ENCODE data around the gene APOBEC3H. TPM values are rescaled to one million over a fixed set of nuclear protein-coding genes. Genes with fewer than 3 reads are reported as not detected.

Gene APOBEC3H
- total RNA-seq, 1 experiment from 2014 or later, result 2.5 TPM

GRCh38 chr22:39088685-39089032 lies 8.4 kb upstream of the APOBEC3H start:
- no peak overlapping the region for H3K4me3 ChIP-seq
- no peak for DNase-seq
- H3K36me3 ChIP-seq (ENCODE audit: low read depth), result no peaks in the 10 kb centered on the region
- POLR2A ChIA-PET (ENCODE audit: unreplicated experiment), result no interaction called here
- no peaks in the 10 kb centered on the region for H4K20me1 ChIP-seq (ENCODE audit: insufficient read depth)
- H3K4me2 ChIP-seq, result no peak overlapping the region
- peaks cover 60% of the 10 kb centered on the region for H3K4me1 ChIP-seq (replicated peaks; ENCODE audit: insufficient read depth)
- no peaks in the 10 kb centered on the region for H3K79me2 ChIP-seq (ENCODE audit: low read depth)
- H3K9me2 ChIP-seq (ENCODE audit: insufficient read depth), result no peaks in the 10 kb centered on the region
- TF ChIP-seq CTCF (conservative IDR thresholded peaks at IDR 0.05) (no peak), EZH2 (IDR thresholded peaks at IDR 0.05; ENCODE audit: low read depth) (no peak)
- no peaks in the 10 kb centered on the region for H3K27me3 ChIP-seq (ENCODE audit: insufficient read depth, low read depth)
- intact Hi-C loops (cut with micrococcal nuclease; ENCODE audit: unreplicated experiment), result no loop called here
- no peak overlapping the region for H2AFZ ChIP-seq
- no TSS peak for BruUV-seq (replicated peaks)
- CTCF ChIA-PET, result no interaction called here
- H3K9me3 ChIP-seq (ENCODE audit: insufficient read depth, low read depth), result no peaks in the 10 kb centered on the region
- H3F3A ChIP-seq (ENCODE audit: insufficient read depth, low read depth), result peaks cover 41% of the 10 kb centered on the region
- 0 out of 2 replicates have a peak overlapping the region, but pooled peaks have one; percentile 71 for H3K27ac ChIP-seq

- intact Hi-C loops (cut with micrococcal nuclease; ENCODE audit: unreplicated experiment), result loop anchor here (2.0 kb wide), 1 partner anchor 23 kb away; no protein-coding TSS in a partner anchor
- DNase-seq, result peak in 1 of 2 experiments; percentile 54
- Histone ChIP-seq H3K27ac (peak overlapping the region; percentile 71), H3K4me1 (replicated peaks; ENCODE audit: insufficient read depth) (peaks cover 71% of the 10 kb centered on the region), H3K9me2 (ENCODE audit: insufficient read depth) (no peaks in the 10 kb centered on the region), H3K4me3 (no peak overlapping the region), H3K9me3 (ENCODE audit: insufficient read depth, low read depth) (no peaks in the 10 kb centered on the region), H3K4me2 (peak overlapping the region; percentile 60), H3K79me2 (ENCODE audit: low read depth) (no peaks in the 10 kb centered on the region), H3K36me3 (ENCODE audit: low read depth) (no peaks in the 10 kb centered on the region), H3F3A (ENCODE audit: insufficient read depth, low read depth) (peaks cover 41% of the 10 kb centered on the region), H4K20me1 (ENCODE audit: insufficient read depth) (no peaks in the 10 kb centered on the region), H2AFZ (no peak overlapping the region), H3K27me3 (ENCODE audit: insufficient read depth, low read depth) (no peaks in the 10 kb centered on the region)
- TF ChIP-seq EZH2 (IDR thresholded peaks at IDR 0.05; ENCODE audit: low read depth) (no peak), CTCF (conservative IDR thresholded peaks at IDR 0.05) (no peak)
- no TSS peak for BruUV-seq (replicated peaks)
- POLR2A ChIA-PET (ENCODE audit: unreplicated experiment), result no interaction called here
- CTCF ChIA-PET, result interaction anchor here (1.1 kb wide), 1 partner anchor 12 kb away, joined by 5 read pairs; no protein-coding TSS in a partner anchor
These were observed 7.1 kb upstream of the APOBEC3H start for GRCh38 chr22:39089928-39090327.

- H3K79me2 ChIP-seq (ENCODE audit: low read depth), result no peaks in the 10 kb centered on the region
- peak; percentile 86 to 97 for DNase-seq
- TF ChIP-seq EZH2 (IDR thresholded peaks at IDR 0.05; ENCODE audit: low read depth) (no peak), CTCF (conservative IDR thresholded peaks at IDR 0.05) (no peak)
- BruUV-seq (replicated peaks), result no TSS peak
- no peaks in the 10 kb centered on the region for H4K20me1 ChIP-seq (ENCODE audit: insufficient read depth)
- peak overlapping the region; percentile 60 for H3K4me2 ChIP-seq
- intact Hi-C loops (cut with micrococcal nuclease; ENCODE audit: unreplicated experiment), result loop anchor here (2.0 kb wide), 1 partner anchor 24 kb away; no protein-coding TSS in a partner anchor
- no peaks in the 10 kb centered on the region for H3K9me2 ChIP-seq (ENCODE audit: insufficient read depth)
- no peaks in the 10 kb centered on the region for H3K9me3 ChIP-seq (ENCODE audit: insufficient read depth, low read depth)
- ChIA-PET POLR2A (ENCODE audit: unreplicated experiment) (interaction anchor here (0.6 kb wide), 1 partner anchor 103 kb away, joined by 5 read pairs; no protein-coding TSS in a partner anchor), CTCF (interaction anchor here (0.6 kb wide), 1 partner anchor 13 kb away, joined by 3 read pairs; the partner anchor contains the start of gene APOBEC3G)
- no peaks in the 10 kb centered on the region for H3K36me3 ChIP-seq (ENCODE audit: low read depth)
- no peaks in the 10 kb centered on the region for H3K27me3 ChIP-seq (ENCODE audit: insufficient read depth, low read depth)
- H3K27ac ChIP-seq, result peak overlapping the region; percentile 71
- peaks cover 76% of the 10 kb centered on the region for H3K4me1 ChIP-seq (replicated peaks; ENCODE audit: insufficient read depth)
- H2AFZ ChIP-seq, result no peak overlapping the region
- peaks cover 41% of the 10 kb centered on the region for H3F3A ChIP-seq (ENCODE audit: insufficient read depth, low read depth)
- no peak overlapping the region for H3K4me3 ChIP-seq
These were observed 6.5 kb upstream of the APOBEC3H start for GRCh38 chr22:39090426-39091064.
